Urinary bladder (tissue), 4 donors: ENCODE results near the gene ROBO2. TPM values are rescaled to one million over a fixed set of nuclear protein-coding genes. Genes with fewer than 3 reads are reported as not detected.
A peak's percentile ranks its signal among the peaks of the same experiment; 100 is the strongest.

Experiments
- DNase-seq: peaks from one replicate; pipeline ENCODE4 v3.0.0-alpha.2; 2015; ENCODE audit errors: extremely low spot score
- H3K27ac ChIP-seq: one replicate; pipeline ENCODE4 v1.5.1; 2013; ENCODE audit warnings: low read depth, mild to moderate bottlenecking, moderate library complexity
- H3K36me3 ChIP-seq: one replicate; pipeline ENCODE4 v1.6.1; 2013; ENCODE audit warnings: mild to moderate bottlenecking, moderate library complexity; ENCODE audit not compliant: insufficient read depth
- H3K4me1 ChIP-seq: one replicate; pipeline ENCODE4 v1.6.1; 2013; ENCODE audit warnings: mild to moderate bottlenecking, moderate library complexity; ENCODE audit not compliant: insufficient read depth
- H3K4me3 ChIP-seq: one replicate; pipeline ENCODE4 v1.5.1; 2013; ENCODE audit warnings: low read depth, low read length
- WGBS: extraction: QIAGEN DNeasy Blood & Tissue Kit; methylation state at CpG from one replicate; pipeline ENCODE4 v1.1.7; 2013; 5-methylcytosine and 5-hydroxymethylcytosine counted together
- polyA plus RNA-seq: library from polyadenylated mRNA; stranded (reverse); fragments of 200-250 nt; gene quantifications from one replicate; pipeline ENCODE4 v1.2.3, GENCODE V29; 2013
- total RNA-seq: library from RNA; depleted of rRNA; stranded (reverse); fragments of >200 nt; gene quantifications from one replicate; pipeline ENCODE4 v1.2.3, GENCODE V29; 2014
- donor health status: healthy with polysubstance abuse.
- donor health status: healthy.

The ROBO2 gene
- total and polyA plus RNA-seq, 2 donors: 1.4 to 38.1 TPM

DNA sequence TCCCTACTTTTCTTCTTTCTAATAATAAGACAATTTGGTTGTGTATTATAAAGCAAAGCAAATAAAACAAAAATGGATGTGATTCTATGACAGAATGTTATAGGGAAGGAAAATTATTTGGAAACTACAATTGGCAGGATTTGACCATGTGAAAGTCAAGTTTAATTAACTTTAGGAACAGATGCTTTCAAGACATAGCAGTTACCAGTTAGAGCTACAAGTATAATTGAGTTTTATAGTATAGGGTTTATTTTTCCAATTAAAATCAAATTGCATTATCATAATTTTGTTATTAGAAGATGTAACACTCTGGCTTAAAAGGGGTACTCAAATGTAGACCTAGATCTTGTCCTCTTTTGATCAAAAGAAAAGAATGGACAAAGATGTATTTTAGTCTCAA, 110.9 kb downstream of the ROBO2 start:
- Histone ChIP-seq H3K36me3 (no peaks in the 10 kb centered on the region), H3K27ac (no peak overlapping the region), H3K4me1 (no peaks in the 10 kb centered on the region), H3K4me3 (no peak overlapping the region)
- DNase-seq: no peak

DNA sequence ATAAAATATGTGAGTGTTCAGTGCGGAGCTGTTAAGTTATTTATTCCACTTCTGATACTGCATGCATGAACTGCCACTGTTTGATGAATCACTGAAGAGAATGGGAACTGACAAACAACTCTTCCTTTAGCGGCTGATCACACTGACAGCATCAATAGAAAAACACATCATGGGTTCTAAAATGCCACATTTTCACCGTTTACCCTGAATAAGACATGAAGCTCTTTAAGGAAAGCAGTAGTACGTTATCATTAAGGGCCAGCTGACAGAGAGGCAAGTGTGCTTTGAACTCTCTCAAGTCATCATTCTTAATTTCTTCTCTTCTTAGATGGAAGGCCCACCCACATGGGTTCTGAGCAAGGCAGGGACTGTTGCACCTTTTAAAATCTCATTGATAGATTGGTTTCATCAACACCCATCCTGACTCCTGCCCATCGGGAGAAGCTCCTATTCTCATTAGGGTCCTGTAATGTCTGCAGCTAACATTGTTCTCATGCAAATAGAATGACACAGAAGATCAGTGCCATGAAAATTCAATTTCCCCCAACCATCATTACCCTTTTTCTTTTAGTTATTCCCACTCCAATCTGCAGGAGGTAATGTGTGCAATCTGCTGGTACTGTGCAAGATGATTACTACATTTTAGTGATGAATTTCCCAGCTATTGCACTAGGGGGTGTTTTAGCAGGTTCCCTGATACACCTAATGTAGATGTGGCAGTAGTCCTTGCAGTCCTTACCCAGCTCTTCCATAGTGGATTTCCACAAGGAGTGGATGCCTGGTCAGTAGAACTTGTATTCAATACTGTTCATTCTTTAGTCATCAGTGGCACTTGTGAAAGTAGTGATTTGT, 119.1 kb downstream of the ROBO2 start:
- H3K36me3 ChIP-seq: no peaks in the 10 kb centered on the region
- no peaks in the 10 kb centered on the region for H3K4me1 ChIP-seq
- WGBS: 79% methylated on average over 5 of the region's 5 CpGs
- no peak overlapping the region for H3K27ac ChIP-seq
- DNase-seq: no peak
- H3K4me3 ChIP-seq: no peak overlapping the region

DNA sequence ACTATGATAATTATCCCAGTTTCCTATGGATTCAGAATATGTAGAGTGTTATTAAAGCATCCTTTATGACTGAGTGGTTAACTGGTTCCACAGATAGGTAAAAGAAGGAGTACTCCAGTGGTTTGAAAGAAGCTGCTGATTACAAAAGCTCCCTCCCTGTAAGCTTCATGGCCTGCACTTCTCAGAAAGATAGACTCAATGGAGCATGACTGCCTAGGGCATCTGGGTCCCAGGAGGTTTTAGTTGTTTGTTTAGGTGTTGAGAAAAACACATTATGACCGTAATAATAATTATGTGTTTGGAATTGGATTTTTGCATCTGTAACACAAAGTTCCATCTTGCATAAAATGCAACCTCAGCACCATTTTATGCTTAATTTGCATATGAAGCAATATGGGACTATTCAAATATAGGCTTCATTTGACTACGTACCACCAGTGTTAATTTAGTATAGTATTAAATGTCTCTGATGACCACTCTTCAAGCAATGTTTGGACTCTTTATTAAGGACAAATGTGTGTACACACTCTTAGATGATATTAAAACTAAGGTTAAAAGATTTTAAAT, 121.1 kb downstream of the ROBO2 start:
- no peak for DNase-seq
- H3K36me3 ChIP-seq: no peaks in the 10 kb centered on the region
- no peaks in the 10 kb centered on the region for H3K4me1 ChIP-seq
- H3K27ac ChIP-seq: no peak overlapping the region
- WGBS: 88% methylated on average over 2 of the region's 2 CpGs
- no peak overlapping the region for H3K4me3 ChIP-seq

DNA sequence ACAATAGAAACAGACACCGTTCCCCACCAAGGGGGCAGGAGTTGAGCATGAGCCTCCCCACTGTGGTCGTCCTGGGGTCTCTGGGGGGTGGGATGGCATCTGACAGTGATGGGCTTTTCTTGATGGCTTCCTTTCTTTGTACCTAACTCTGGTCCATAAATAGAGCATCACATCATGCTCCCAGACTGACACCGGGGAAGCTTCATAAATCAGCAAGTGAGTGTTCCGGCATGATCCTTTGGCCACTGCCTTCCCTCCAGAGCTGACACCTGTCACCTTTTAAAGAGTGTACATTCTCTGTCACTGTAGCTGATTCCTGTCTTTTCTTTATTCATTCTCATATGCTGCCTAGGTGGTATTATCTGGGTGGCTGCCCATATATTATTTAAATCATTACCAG, 129.9 kb downstream of the ROBO2 start:
- Histone ChIP-seq H3K27ac (no peak overlapping the region), H3K36me3 (no peaks in the 10 kb centered on the region), H3K4me3 (no peak overlapping the region), H3K4me1 (no peaks in the 10 kb centered on the region)
- 77% methylated on average over 4 of the region's 4 CpGs for WGBS
- DNase-seq: no peak

DNA sequence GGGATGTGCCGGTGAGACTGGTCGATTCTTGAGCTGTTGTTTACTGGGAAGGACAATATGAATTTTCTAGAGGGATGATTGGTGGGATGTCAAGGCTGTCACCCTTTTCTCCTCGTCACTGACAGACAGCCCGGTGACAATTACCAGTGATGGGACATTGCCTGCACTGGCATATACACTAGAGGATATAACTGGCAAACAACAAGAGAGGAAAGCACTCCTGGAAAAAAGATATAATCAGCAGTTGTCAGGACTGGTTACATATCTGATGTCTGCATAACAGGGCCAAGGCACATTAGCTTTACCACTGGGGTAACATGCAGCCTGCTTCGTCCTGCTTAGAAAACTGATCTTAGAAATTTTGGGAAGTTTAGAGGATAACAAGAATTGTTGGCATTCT, 131.1 kb downstream of the ROBO2 start:
- Histone ChIP-seq H3K4me3 (no peak overlapping the region), H3K27ac (no peak overlapping the region), H3K36me3 (no peaks in the 10 kb centered on the region), H3K4me1 (no peaks in the 10 kb centered on the region)
- WGBS: 80% methylated on average over 5 of the region's 5 CpGs
- DNase-seq: no peak

DNA sequence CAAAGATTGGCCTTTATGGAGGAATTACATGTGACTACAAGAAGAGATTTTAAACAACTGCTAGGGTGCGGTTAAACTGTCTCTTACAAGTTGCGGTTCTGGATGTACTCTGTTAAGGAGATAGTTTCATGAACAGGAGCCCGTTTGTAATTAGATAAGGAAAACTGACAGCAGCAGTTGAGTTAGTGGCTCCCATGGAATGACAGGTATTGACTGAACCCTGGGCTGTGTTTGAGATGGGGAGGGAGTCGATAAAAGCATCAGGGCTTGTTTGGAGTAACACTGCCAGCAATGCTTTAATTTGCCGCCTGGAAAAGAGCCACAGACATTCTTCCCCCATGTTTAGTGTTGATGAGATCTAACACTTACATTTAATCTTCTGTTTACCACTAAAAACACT, 139.9 kb downstream of the ROBO2 start:
- 46% methylated on average over 5 of the region's 5 CpGs for WGBS
- Histone ChIP-seq H3K27ac (no peak overlapping the region), H3K36me3 (no peaks in the 10 kb centered on the region), H3K4me1 (no peaks in the 10 kb centered on the region), H3K4me3 (no peak overlapping the region)
- no peak for DNase-seq

DNA sequence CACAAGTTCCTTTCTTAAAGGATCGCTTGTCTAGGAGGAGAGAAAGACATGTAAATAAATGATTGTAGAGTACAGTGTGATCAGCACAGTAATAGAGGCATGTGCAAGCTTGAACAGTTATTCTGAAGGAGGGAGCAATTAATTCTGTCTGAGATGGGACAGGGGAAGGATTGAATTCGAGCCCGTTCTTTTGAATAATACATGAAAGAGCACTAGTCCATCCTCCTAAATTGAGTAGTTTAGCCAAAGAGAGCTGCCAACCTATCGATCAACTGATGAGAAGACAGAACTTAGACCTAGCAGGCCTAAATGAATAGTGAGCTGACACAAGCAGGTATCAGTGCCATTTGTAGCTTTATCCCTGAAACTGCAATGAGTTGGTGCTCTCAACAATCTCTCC, 142.4 kb downstream of the ROBO2 start:
- H3K27ac ChIP-seq: no peak overlapping the region
- H3K4me3 ChIP-seq: no peak overlapping the region
- H3K4me1 ChIP-seq: no peaks in the 10 kb centered on the region
- H3K36me3 ChIP-seq: no peaks in the 10 kb centered on the region
- 86% methylated on average over 4 of the region's 4 CpGs for WGBS
- no peak for DNase-seq

DNA sequence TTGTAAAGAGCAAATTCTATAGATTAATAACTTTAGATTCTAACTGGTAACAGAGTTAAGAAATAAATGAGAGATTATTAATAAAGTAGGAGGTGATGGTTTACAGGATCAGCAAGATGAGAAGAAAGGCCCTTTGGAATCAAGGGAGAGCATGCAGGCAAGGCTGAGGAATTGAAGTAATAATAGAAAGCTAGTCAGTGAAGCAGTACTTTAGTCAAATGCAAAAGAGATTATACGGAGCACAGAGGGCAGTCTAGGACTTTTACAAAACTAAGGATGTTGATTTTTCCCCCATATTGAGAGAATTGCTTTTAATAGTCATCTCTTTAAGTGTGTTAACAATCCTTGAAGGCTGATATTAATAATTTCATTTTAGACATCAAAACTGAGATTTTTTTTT, 146.4 kb downstream of the ROBO2 start:
- Histone ChIP-seq H3K27ac (no peak overlapping the region), H3K4me1 (no peaks in the 10 kb centered on the region), H3K36me3 (no peaks in the 10 kb centered on the region), H3K4me3 (no peak overlapping the region)
- WGBS: 64% methylated on average over 1 of the region's 1 CpG
- no peak for DNase-seq

DNA sequence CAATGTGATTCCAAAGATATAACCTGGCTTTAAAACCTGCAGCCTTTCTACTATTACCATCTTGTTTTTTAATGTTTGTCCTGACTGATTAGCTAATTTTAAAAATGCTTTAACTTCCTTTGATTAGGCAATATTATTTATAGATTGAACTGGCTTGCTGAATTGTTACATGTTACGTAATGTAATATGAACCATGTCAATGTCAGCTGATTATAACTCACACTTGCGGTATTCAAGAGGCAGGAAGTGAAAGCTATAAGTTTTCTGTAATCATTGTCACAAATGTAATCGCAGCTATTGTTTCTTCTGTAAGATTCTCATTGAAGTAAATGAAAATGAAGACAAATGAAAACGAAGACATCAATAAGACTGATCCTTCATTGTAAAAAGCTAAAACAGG, 146.8 kb downstream of the ROBO2 start:
- H3K36me3 ChIP-seq: no peaks in the 10 kb centered on the region
- DNase-seq: no peak
- WGBS: 49% methylated on average over 4 of the region's 4 CpGs
- H3K4me3 ChIP-seq: no peak overlapping the region
- H3K4me1 ChIP-seq: no peaks in the 10 kb centered on the region
- no peak overlapping the region for H3K27ac ChIP-seq

DNA sequence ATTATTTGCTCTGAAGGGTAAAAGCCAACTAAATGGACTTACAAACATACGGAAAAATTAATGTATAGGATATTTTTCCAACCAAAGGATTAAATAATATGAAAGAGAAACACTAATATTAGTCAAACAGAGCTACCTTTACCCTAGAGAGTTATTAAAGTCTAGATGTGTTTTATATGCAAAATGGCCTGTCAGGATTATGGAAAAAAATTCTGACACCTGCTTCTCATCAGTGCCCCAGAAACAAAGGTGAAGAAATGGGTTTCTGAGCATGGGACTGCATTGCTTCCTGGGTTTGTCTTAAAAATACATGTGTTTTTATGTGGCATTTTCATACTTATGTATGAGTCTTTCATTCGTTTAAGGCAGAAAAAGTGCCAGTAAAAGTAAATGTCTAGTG, 148.3 kb downstream of the ROBO2 start:
- no peaks in the 10 kb centered on the region for H3K36me3 ChIP-seq
- no peak overlapping the region for H3K27ac ChIP-seq
- peaks cover 1% of the 10 kb centered on the region for H3K4me1 ChIP-seq
- no peak for DNase-seq
- H3K4me3 ChIP-seq: no peak overlapping the region
- WGBS: 88% methylated on average over 2 of the region's 2 CpGs

DNA sequence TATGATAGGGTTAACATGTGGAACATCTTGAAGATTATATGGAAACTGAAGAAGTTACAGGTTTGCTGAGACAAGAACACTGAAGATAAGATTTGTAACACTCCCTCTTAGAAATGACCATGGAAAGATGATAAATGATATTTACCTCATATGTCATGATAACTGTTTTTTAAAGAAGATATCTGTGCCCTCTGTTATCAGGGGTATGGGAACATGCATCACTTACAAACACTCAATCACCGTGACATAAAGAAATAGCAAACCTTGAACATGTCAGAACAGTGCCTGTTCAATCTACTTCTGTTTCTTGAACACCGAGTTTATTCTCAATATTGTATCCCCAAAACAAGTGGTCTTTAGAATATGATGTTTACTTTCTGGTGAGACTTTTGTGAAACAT, 149.4 kb downstream of the ROBO2 start:
- DNase-seq: no peak
- WGBS: 60% methylated on average over 2 of the region's 2 CpGs
- Histone ChIP-seq H3K27ac (no peak overlapping the region), H3K36me3 (no peaks in the 10 kb centered on the region), H3K4me3 (no peak overlapping the region), H3K4me1 (peaks cover 1% of the 10 kb centered on the region)

DNA sequence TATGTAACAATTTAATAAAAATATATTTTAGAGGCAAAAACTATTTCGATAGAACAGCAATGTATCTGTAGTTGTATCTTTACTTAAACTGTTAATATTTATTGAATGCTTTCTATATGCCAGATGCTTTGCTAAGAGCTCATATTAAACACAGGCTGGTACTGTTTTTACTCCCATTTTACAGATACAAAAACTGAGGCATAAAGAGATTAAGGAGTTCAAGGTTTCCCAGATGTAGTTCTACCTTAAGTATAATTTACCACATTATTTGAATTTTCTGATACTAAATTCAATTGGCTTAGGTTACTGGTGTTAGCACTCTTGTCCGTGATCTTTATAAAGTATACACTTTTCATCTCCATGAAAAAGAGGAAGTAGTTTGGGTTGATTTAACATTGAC, 149.8 kb downstream of the ROBO2 start:
- no peak overlapping the region for H3K27ac ChIP-seq

DNA sequence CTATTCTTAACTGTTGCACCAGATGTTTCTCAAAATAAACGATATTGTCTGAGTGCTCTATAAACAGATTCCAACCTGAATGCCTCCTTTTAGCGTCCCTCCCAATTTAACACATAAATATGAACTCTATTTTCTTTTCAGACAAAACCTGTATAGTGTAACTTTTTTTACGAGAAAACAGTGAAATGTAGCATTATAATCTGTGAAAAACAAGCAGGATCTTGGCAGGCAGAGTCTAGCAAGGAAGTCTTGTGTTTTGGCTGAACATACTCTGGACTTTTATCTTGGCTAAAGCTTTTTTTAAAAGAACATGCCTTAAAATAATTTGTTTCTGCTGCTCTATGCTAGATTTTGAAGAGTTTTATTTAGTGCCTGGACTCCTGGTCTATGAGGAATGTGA, 150.5 kb downstream of the ROBO2 start:
- DNase-seq: peak; percentile 48
- Histone ChIP-seq H3K27ac (no peak overlapping the region), H3K36me3 (no peaks in the 10 kb centered on the region), H3K4me1 (peaks cover 1% of the 10 kb centered on the region), H3K4me3 (no peak overlapping the region)
- 11% methylated on average over 3 of the region's 3 CpGs for WGBS

More for the DNA sequence above, 149.8 kb downstream of the ROBO2 start:
- WGBS: 72% methylated on average over 2 of the region's 2 CpGs
- Histone ChIP-seq H3K36me3 (no peaks in the 10 kb centered on the region), H3K4me3 (no peak overlapping the region), H3K4me1 (peaks cover 1% of the 10 kb centered on the region)
- DNase-seq: no peak

DNA sequence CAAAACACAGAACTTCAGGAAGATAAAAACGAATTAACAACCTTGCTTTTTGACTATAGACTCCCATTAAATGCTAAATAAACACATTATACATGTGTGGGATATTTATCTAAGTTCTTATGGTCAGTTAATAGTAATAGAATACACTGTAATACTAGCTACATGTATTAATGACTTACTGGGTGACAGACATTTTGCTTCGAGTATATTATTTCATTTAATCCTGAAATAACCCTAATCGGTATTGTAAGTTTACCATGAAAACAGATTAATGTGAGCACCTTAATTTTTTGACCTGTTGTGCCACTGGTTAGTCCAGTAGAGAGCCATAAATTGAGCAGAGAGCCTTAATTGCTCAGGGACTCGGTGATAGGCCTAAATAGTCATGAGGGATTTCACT, 151.1 kb downstream of the ROBO2 start:
- no peak overlapping the region for H3K4me3 ChIP-seq
- DNase-seq: no peak
- H3K4me1 ChIP-seq: peaks cover 1% of the 10 kb centered on the region
- WGBS: 65% methylated on average over 4 of the region's 4 CpGs
- no peak overlapping the region for H3K27ac ChIP-seq
- H3K36me3 ChIP-seq: no peaks in the 10 kb centered on the region
